Measurements from ENCODE around the gene VPS13A. TPM values are rescaled to one million over a fixed set of nuclear protein-coding genes. Genes with fewer than 3 reads are reported as not detected.

The VPS13A gene
- total and polyA plus RNA-seq, 9 of the 15 experiments (the other 6 are each of a cell fraction or from before 2014, with no cell fraction given), result 5.6 to 29.9 (median 14.7) TPM

- no peak for TF ChIP-seq MGA (IDR thresholded peaks at IDR 0.05)
- TF ChIP-seq TARDBP (IDR thresholded peaks at IDR 0.05), result no peak
- no peak for TF ChIP-seq ZBTB8A (IDR thresholded peaks at IDR 0.05; ENCODE audit: partially characterized antibody)
- no peak for TF ChIP-seq ZNF780A (CRISPR knock-in tag; IDR thresholded peaks at IDR 0.05)
- no peak for TF ChIP-seq PHF8 (IDR thresholded peaks at IDR 0.05; ENCODE audit: borderline replicate concordance, low read length)
- TF ChIP-seq NCOA2 (IDR thresholded peaks at IDR 0.05; ENCODE audit: partially characterized antibody in 2 of 2), result no peak
- TF ChIP-seq ZFP36 (IDR thresholded peaks at IDR 0.05; ENCODE audit: low read depth, low read length, partially characterized antibody), result no peak
- TF ChIP-seq FOXA3 (CRISPR knock-in tag; conservative IDR thresholded peaks at IDR 0.05 in 1 of 2, IDR thresholded peaks at IDR 0.05 in 1 of 2), result no peak
- TF ChIP-seq TGIF2 (CRISPR knock-in tag; IDR thresholded peaks at IDR 0.05), result no peak
These were observed 13.4 kb upstream of the VPS13A start (continued) for GRCh38 chr9:77163884-77164283.

Data from K562 (cell line).